ENCODE data around the gene ZNF331. TPM values are rescaled to one million over a fixed set of nuclear protein-coding genes. Genes with fewer than 3 reads are reported as not detected.
"Not testable (repeated sequence)": the region's sequence is repeated elsewhere in the genome, so short reads cannot be mapped to it uniquely, and the experiment has no call there.

Gene ZNF331
- polyA plus RNA-seq (2013, experiment 1 of 2), result 3.8 TPM
- polyA plus RNA-seq (2013, experiment 2 of 2), result 3.5 TPM

GRCh38 chr19:53537521-53538377 lies at the start of gene ZNF331:
ZNF331 (plus strand) TSS chr19:53538145; CDS start chr19:53569377, 31,232 bp downstream.
- WGBS, result 68% methylated on average over 78 of the region's 81 CpGs

DNA sequence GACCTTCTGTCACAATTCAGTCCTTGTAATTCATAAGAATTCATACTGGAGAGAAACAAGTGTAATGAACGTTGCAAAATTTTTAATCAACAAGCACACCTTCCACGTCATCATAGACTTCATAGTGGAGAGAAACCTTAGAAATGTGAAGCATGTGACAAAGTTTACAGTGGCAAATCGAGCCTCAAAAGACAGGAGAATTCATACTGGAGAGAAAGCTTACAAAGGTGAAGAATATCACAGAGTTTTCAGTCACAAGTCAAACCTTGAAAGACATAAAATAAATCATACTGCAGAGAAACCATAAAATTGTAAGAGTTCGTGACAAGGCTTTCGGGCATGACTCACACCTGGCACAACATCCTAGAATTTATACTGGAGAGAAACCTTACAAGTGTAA lies 45.8 kb upstream of the ZNF331 start:
- Histone ChIP-seq H3K27me3 (ENCODE audit: control insufficient read depth in 1 of 2, insufficient read depth in 1 of 2, low read length in 2 of 2) (no peaks in the 10 kb centered on the region), H3K9me3 (ENCODE audit: control insufficient read depth, low read length) (peaks cover 72% of the 10 kb centered on the region), H3K18ac (ENCODE audit: low read depth in 1 of 2, low read length in 2 of 2) (no peak overlapping the region), H3K14ac (ENCODE audit: low read length in 2 of 2) (no peak overlapping the region), H3K4ac (ENCODE audit: low read depth in 1 of 2, low read length in 2 of 2) (no peak overlapping the region), H3K36me3 (ENCODE audit: control insufficient read depth in 1 of 2, insufficient read depth in 2 of 2, low read depth in 1 of 2, low read length in 2 of 2) (peaks cover 16 to 44% of the 10 kb centered on the region in 2 experiments), H4K8ac (ENCODE audit: low read length) (no peak overlapping the region), H3K9ac (ENCODE audit: low read length) (no peak overlapping the region), H2BK12ac (ENCODE audit: low read length in 2 of 2) (no peak overlapping the region), H2BK120ac (ENCODE audit: low read depth, low read length) (no peak overlapping the region), H3K4me3 (ENCODE audit: insufficient read depth in 1 of 2, low read depth in 1 of 2, low read length in 2 of 2) (peak overlapping the region in 1 of 2 experiments; percentile 18), H2AFZ (ENCODE audit: low read depth, low read length) (no peak overlapping the region), H3K23ac (ENCODE audit: low read length in 2 of 2) (no peak overlapping the region), H2AK5ac (ENCODE audit: low read length, severe bottlenecking) (no peak overlapping the region), H3K4me1 (ENCODE audit: control insufficient read depth, insufficient read depth, low read depth, low read length) (no peaks in the 10 kb centered on the region), H3K27ac (ENCODE audit: low read length, poor library complexity, severe bottlenecking) (no peak overlapping the region), H2BK5ac (ENCODE audit: low read depth, low read length, poor library complexity, severe bottlenecking) (no peak overlapping the region), H2BK15ac (ENCODE audit: low read depth, poor library complexity, severe bottlenecking) (no peak overlapping the region), H3K4me2 (ENCODE audit: low read length, poor library complexity, severe bottlenecking) (no peak overlapping the region), H3K79me1 (replicated peaks; ENCODE audit: low read length, poor library complexity, severe bottlenecking) (no peaks in the 10 kb centered on the region), H4K91ac (ENCODE audit: low read length) (no peak overlapping the region)
- 97% methylated on average over 5 of the region's 5 CpGs for WGBS
- DNase-seq, result no peak

More at GRCh38 chr19:53537521-53538377, at the start of gene ZNF331:
- Histone ChIP-seq H3K9ac (ENCODE audit: low read length) (peak within 1 kb of the TSS; percentile 92), H3K79me1 (replicated peaks; ENCODE audit: low read length, poor library complexity, severe bottlenecking) (no peaks in the 10 kb centered on the region), H3K36me3 (ENCODE audit: control insufficient read depth in 1 of 2, insufficient read depth in 2 of 2, low read depth in 1 of 2, low read length in 2 of 2) (peaks cover 6 to 19% of the 10 kb centered on the region in 2 experiments), H3K9me3 (ENCODE audit: control insufficient read depth, low read length) (no peaks in the 10 kb centered on the region), H3K27ac (ENCODE audit: low read length, poor library complexity, severe bottlenecking) (no peak within 1 kb of the TSS), H2BK120ac (ENCODE audit: low read depth, low read length) (no peak within 1 kb of the TSS), H2BK12ac (ENCODE audit: low read length in 2 of 2) (no peak within 1 kb of the TSS), H3K4ac (ENCODE audit: low read depth in 1 of 2, low read length in 2 of 2) (peak within 1 kb of the TSS; percentile 39 to 52), H3K4me1 (ENCODE audit: control insufficient read depth, insufficient read depth, low read depth, low read length) (peaks cover 6% of the 10 kb centered on the region), H3K23ac (ENCODE audit: low read length in 2 of 2) (peak within 1 kb of the TSS in 1 of 2 experiments; percentile 91), H2AK5ac (ENCODE audit: low read length, severe bottlenecking) (no peak within 1 kb of the TSS), H3K18ac (ENCODE audit: low read depth in 1 of 2, low read length in 2 of 2) (peak within 1 kb of the TSS in 1 of 2 experiments; percentile 73), H2BK15ac (ENCODE audit: low read depth, poor library complexity, severe bottlenecking) (no peak within 1 kb of the TSS), H2BK5ac (ENCODE audit: low read depth, low read length, poor library complexity, severe bottlenecking) (no peak within 1 kb of the TSS), H3K27me3 (ENCODE audit: control insufficient read depth in 1 of 2, insufficient read depth in 1 of 2, low read length in 2 of 2) (no peaks in the 10 kb centered on the region), H4K91ac (ENCODE audit: low read length) (peak within 1 kb of the TSS; percentile 57), H2AFZ (ENCODE audit: low read depth, low read length) (peak within 1 kb of the TSS; percentile 66), H3K4me3 (ENCODE audit: insufficient read depth in 1 of 2, low read depth in 1 of 2, low read length in 2 of 2) (peak within 1 kb of the TSS; percentile 67 to 86), H4K8ac (ENCODE audit: low read length) (peak within 1 kb of the TSS; percentile 65), H3K14ac (ENCODE audit: low read length in 2 of 2) (peak within 1 kb of the TSS in 1 of 2 experiments; percentile 78), H3K4me2 (ENCODE audit: low read length, poor library complexity, severe bottlenecking) (peak within 1 kb of the TSS; percentile 60)
- DNase-seq, result peak; percentile 83

GRCh38 chr19:53497311-53498023 lies 40.5 kb upstream of the ZNF331 start:
- not testable (repeated sequence) for DNase-seq; H3K18ac ChIP-seq (ENCODE audit: low read depth in 1 of 2, low read length in 2 of 2); H3K14ac ChIP-seq (ENCODE audit: low read length in 2 of 2); H3K4me3 ChIP-seq (ENCODE audit: insufficient read depth in 1 of 2, low read depth in 1 of 2, low read length in 2 of 2); H3K4me2 ChIP-seq (ENCODE audit: low read length, poor library complexity, severe bottlenecking); H3K79me1 ChIP-seq (replicated peaks; ENCODE audit: low read length, poor library complexity, severe bottlenecking); H3K27ac ChIP-seq (ENCODE audit: low read length, poor library complexity, severe bottlenecking); H2BK12ac ChIP-seq (ENCODE audit: low read length in 2 of 2); H2BK120ac ChIP-seq (ENCODE audit: low read depth, low read length); H3K4me1 ChIP-seq (ENCODE audit: control insufficient read depth, insufficient read depth, low read depth, low read length); H3K4ac ChIP-seq (ENCODE audit: low read depth in 1 of 2, low read length in 2 of 2); H3K36me3 ChIP-seq (ENCODE audit: control insufficient read depth in 1 of 2, insufficient read depth in 2 of 2, low read depth in 1 of 2, low read length in 2 of 2); H3K23ac ChIP-seq (ENCODE audit: low read length in 2 of 2); H2BK5ac ChIP-seq (ENCODE audit: low read depth, low read length, poor library complexity, severe bottlenecking); H2AFZ ChIP-seq (ENCODE audit: low read depth, low read length); H4K91ac ChIP-seq (ENCODE audit: low read length); H4K8ac ChIP-seq (ENCODE audit: low read length); H3K9ac ChIP-seq (ENCODE audit: low read length); H2AK5ac ChIP-seq (ENCODE audit: low read length, severe bottlenecking); H2BK15ac ChIP-seq (ENCODE audit: low read depth, poor library complexity, severe bottlenecking); H3K27me3 ChIP-seq (ENCODE audit: control insufficient read depth in 1 of 2, insufficient read depth in 1 of 2, low read length in 2 of 2)
- WGBS, result 39% methylated on average over 8 of the region's 11 CpGs
- H3K9me3 ChIP-seq (ENCODE audit: control insufficient read depth, low read length), result peaks cover 22% of the 10 kb centered on the region

DNA sequence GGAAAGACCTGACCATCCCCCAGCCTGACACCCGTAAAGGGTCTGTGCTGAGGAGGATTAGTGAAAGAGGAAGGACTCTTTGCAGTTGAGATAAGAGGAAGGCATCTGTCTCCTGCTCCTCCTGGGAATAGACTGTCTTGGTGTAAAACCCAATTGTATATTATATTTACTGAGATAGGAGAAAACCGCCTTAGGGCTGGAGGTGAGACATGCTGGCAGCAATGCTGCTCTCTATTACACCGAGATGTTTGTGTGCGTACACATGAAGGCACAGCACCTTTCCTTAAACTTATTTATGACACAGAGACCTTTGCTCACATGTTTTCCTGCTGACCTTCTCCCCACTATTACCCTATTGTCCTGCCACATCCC lies 39.9 kb upstream of the ZNF331 start:
- H3K9ac ChIP-seq (ENCODE audit: low read length); H2BK120ac ChIP-seq (ENCODE audit: low read depth, low read length); H2BK12ac ChIP-seq (ENCODE audit: low read length in 2 of 2); H3K27me3 ChIP-seq (ENCODE audit: control insufficient read depth in 1 of 2, insufficient read depth in 1 of 2, low read length in 2 of 2); H3K36me3 ChIP-seq (ENCODE audit: control insufficient read depth in 1 of 2, insufficient read depth in 2 of 2, low read depth in 1 of 2, low read length in 2 of 2); H2BK5ac ChIP-seq (ENCODE audit: low read depth, low read length, poor library complexity, severe bottlenecking); H3K4me3 ChIP-seq (ENCODE audit: insufficient read depth in 1 of 2, low read depth in 1 of 2, low read length in 2 of 2); H3K79me1 ChIP-seq (replicated peaks; ENCODE audit: low read length, poor library complexity, severe bottlenecking); H3K27ac ChIP-seq (ENCODE audit: low read length, poor library complexity, severe bottlenecking); H2AK5ac ChIP-seq (ENCODE audit: low read length, severe bottlenecking); H3K14ac ChIP-seq (ENCODE audit: low read length in 2 of 2); DNase-seq; H2BK15ac ChIP-seq (ENCODE audit: low read depth, poor library complexity, severe bottlenecking); H3K18ac ChIP-seq (ENCODE audit: low read depth in 1 of 2, low read length in 2 of 2); H4K91ac ChIP-seq (ENCODE audit: low read length); H3K4ac ChIP-seq (ENCODE audit: low read depth in 1 of 2, low read length in 2 of 2); H4K8ac ChIP-seq (ENCODE audit: low read length); H2AFZ ChIP-seq (ENCODE audit: low read depth, low read length); H3K4me1 ChIP-seq (ENCODE audit: control insufficient read depth, insufficient read depth, low read depth, low read length); H3K23ac ChIP-seq (ENCODE audit: low read length in 2 of 2); H3K4me2 ChIP-seq (ENCODE audit: low read length, poor library complexity, severe bottlenecking): not testable (repeated sequence)
- H3K9me3 ChIP-seq (ENCODE audit: control insufficient read depth, low read length), result peaks cover 16% of the 10 kb centered on the region
- WGBS, result 40% methylated on average over 4 of the region's 4 CpGs
